BLaER1 (cell line): ENCODE results near the gene TOGARAM2.

Source experiments
- H3K27ac ChIP-seq: shearing (Covaris generic); formaldehyde crosslinking; 2 replicates; pipeline ENCODE4 v1.8.1; 2022
- H3K27me3 ChIP-seq: shearing (Covaris generic); formaldehyde crosslinking; 2 replicates; pipeline ENCODE4 v1.8.1; 2022
- H3K36me3 ChIP-seq: shearing (Covaris generic); formaldehyde crosslinking; 2 replicates; pipeline ENCODE4 v1.8.1; 2022
- H3K4me1 ChIP-seq: shearing (Covaris generic); formaldehyde crosslinking; 2 replicates; pipeline ENCODE4 v1.8.1; 2022
- H3K4me2 ChIP-seq: shearing (Covaris generic); formaldehyde crosslinking; 2 replicates; pipeline ENCODE4 v1.8.1; 2022
- H3K4me3 ChIP-seq: shearing (Covaris generic); formaldehyde crosslinking; 2 replicates; pipeline ENCODE4 v1.8.1; 2022
- H3K9ac ChIP-seq: shearing (Covaris generic); formaldehyde crosslinking; 2 replicates; pipeline ENCODE4 v1.8.1; 2022
- H3K9me3 ChIP-seq: shearing (Covaris generic); formaldehyde crosslinking; 2 replicates; pipeline ENCODE4 v1.8.1; 2022
- H4K20me1 ChIP-seq: shearing (Covaris generic); formaldehyde crosslinking; 2 replicates; pipeline ENCODE4 v1.8.1; 2022
- Cebpa-rat ChIP-seq: shearing (Covaris generic); IDR thresholded peaks from 2 replicates; pipeline ENCODE4 v1.8.1; 2022

The TOGARAM2 gene

GRCh38 chr2:29015701-29016470, 34.8 kb downstream of the TOGARAM2 start:
- Histone ChIP-seq H3K9ac (no peak overlapping the region; the same call in 1 of the 2 replicates), H3K36me3 (no peaks in the 10 kb centered on the region), H3K9me3 (no peaks in the 10 kb centered on the region), H3K4me3 (no peak overlapping the region), H3K27me3 (no peaks in the 10 kb centered on the region), H3K4me2 (peak overlapping the region; percentile 96), H3K27ac (peak overlapping the region; percentile 81), H3K4me1 (peaks cover 71% of the 10 kb centered on the region), H4K20me1 (peaks cover 4% of the 10 kb centered on the region; the same call in 1 of the 2 replicates)
- no peak for TF ChIP-seq Cebpa-rat

GRCh38 chr2:29016504-29016903, 35.4 kb downstream of the TOGARAM2 start:
- peak overlapping the region; percentile 96 for H3K4me2 ChIP-seq
- H3K36me3 ChIP-seq, result no peaks in the 10 kb centered on the region
- H3K27me3 ChIP-seq, result no peaks in the 10 kb centered on the region
- H3K9me3 ChIP-seq, result no peaks in the 10 kb centered on the region
- H3K4me1 ChIP-seq, result peaks cover 71% of the 10 kb centered on the region
- H3K4me3 ChIP-seq, result no peak overlapping the region
- no peak for TF ChIP-seq Cebpa-rat
- peaks cover 4% of the 10 kb centered on the region; the same call in 1 of the 2 replicates for H4K20me1 ChIP-seq
- 0 out of 2 replicates have a peak overlapping the region, but pooled peaks have one; percentile 0 for H3K27ac ChIP-seq
- no peak overlapping the region; the same call in 1 of the 2 replicates for H3K9ac ChIP-seq

- no peak overlapping the region for H3K27ac ChIP-seq
- no peak for TF ChIP-seq Cebpa-rat
- peaks cover 67% of the 10 kb centered on the region for H3K4me1 ChIP-seq
- H3K9ac ChIP-seq, result no peak overlapping the region
- H3K27me3 ChIP-seq, result no peaks in the 10 kb centered on the region
- H4K20me1 ChIP-seq, result no peaks in the 10 kb centered on the region
- no peak overlapping the region for H3K4me3 ChIP-seq
- H3K36me3 ChIP-seq, result no peaks in the 10 kb centered on the region
- no peaks in the 10 kb centered on the region for H3K9me3 ChIP-seq
- no peak overlapping the region for H3K4me2 ChIP-seq
These were observed 36.8 kb downstream of the TOGARAM2 start for GRCh38 chr2:29017716-29018435.

- Histone ChIP-seq H3K4me2 (peak overlapping the region; percentile 57), H4K20me1 (no peaks in the 10 kb centered on the region), H3K27me3 (no peaks in the 10 kb centered on the region), H3K4me3 (no peak overlapping the region), H3K9ac (no peak overlapping the region), H3K9me3 (no peaks in the 10 kb centered on the region), H3K4me1 (peaks cover 27% of the 10 kb centered on the region), H3K27ac (no peak overlapping the region), H3K36me3 (no peaks in the 10 kb centered on the region)
- no peak for TF ChIP-seq Cebpa-rat
These were observed 40.8 kb downstream of the TOGARAM2 start for GRCh38 chr2:29021886-29022285.

- Histone ChIP-seq H3K27me3 (no peaks in the 10 kb centered on the region), H3K4me3 (no peak overlapping the region), H3K4me2 (no peak overlapping the region), H3K9ac (no peak overlapping the region), H3K27ac (no peak overlapping the region), H3K9me3 (no peaks in the 10 kb centered on the region), H3K4me1 (peaks cover 23% of the 10 kb centered on the region), H3K36me3 (no peaks in the 10 kb centered on the region), H4K20me1 (no peaks in the 10 kb centered on the region)
- no peak for TF ChIP-seq Cebpa-rat
These were observed 41.6 kb downstream of the TOGARAM2 start for GRCh38 chr2:29022679-29023078.

GRCh38 chr2:29023188-29023587, 42.1 kb downstream of the TOGARAM2 start:
- Histone ChIP-seq H3K4me1 (peaks cover 23% of the 10 kb centered on the region), H4K20me1 (no peaks in the 10 kb centered on the region), H3K9me3 (no peaks in the 10 kb centered on the region), H3K4me2 (no peak overlapping the region), H3K27ac (no peak overlapping the region), H3K4me3 (no peak overlapping the region), H3K27me3 (no peaks in the 10 kb centered on the region), H3K36me3 (no peaks in the 10 kb centered on the region), H3K9ac (no peak overlapping the region)
- TF ChIP-seq Cebpa-rat, result no peak

- no peak overlapping the region for H3K27ac ChIP-seq
- no peaks in the 10 kb centered on the region for H3K36me3 ChIP-seq
- H3K4me1 ChIP-seq, result peaks cover 23% of the 10 kb centered on the region
- no peak for TF ChIP-seq Cebpa-rat
- H3K4me2 ChIP-seq, result no peak overlapping the region
- H3K4me3 ChIP-seq, result no peak overlapping the region
- no peak overlapping the region for H3K9ac ChIP-seq
- H4K20me1 ChIP-seq, result no peaks in the 10 kb centered on the region
- H3K9me3 ChIP-seq, result no peaks in the 10 kb centered on the region
- H3K27me3 ChIP-seq, result no peaks in the 10 kb centered on the region
These were observed 43.9 kb downstream of the TOGARAM2 start for GRCh38 chr2:29024882-29025430.

GRCh38 chr2:29025711-29026110, 44.6 kb downstream of the TOGARAM2 start:
- no peak for TF ChIP-seq Cebpa-rat
- Histone ChIP-seq H3K27ac (no peak overlapping the region), H3K4me3 (no peak overlapping the region), H3K27me3 (no peaks in the 10 kb centered on the region), H3K4me1 (peaks cover 18% of the 10 kb centered on the region), H3K9ac (no peak overlapping the region), H3K36me3 (no peaks in the 10 kb centered on the region), H4K20me1 (no peaks in the 10 kb centered on the region), H3K9me3 (no peaks in the 10 kb centered on the region), H3K4me2 (no peak overlapping the region)

GRCh38 chr2:29031046-29031445, 49.9 kb downstream of the TOGARAM2 start:
- Histone ChIP-seq H3K27me3 (no peaks in the 10 kb centered on the region), H3K4me1 (peaks cover 5% of the 10 kb centered on the region; the same call in 1 of the 2 replicates), H3K4me2 (no peak overlapping the region), H3K27ac (no peak overlapping the region), H3K4me3 (no peak overlapping the region), H3K9ac (no peak overlapping the region), H3K9me3 (no peaks in the 10 kb centered on the region), H3K36me3 (no peaks in the 10 kb centered on the region), H4K20me1 (no peaks in the 10 kb centered on the region)
- no peak for TF ChIP-seq Cebpa-rat

- peaks cover 5% of the 10 kb centered on the region; the same call in 1 of the 2 replicates for H3K4me1 ChIP-seq
- no peak overlapping the region for H3K4me2 ChIP-seq
- H3K9ac ChIP-seq, result no peak overlapping the region
- no peak for TF ChIP-seq Cebpa-rat
- H3K36me3 ChIP-seq, result no peaks in the 10 kb centered on the region
- H3K27me3 ChIP-seq, result no peaks in the 10 kb centered on the region
- H3K27ac ChIP-seq, result no peak overlapping the region
- no peaks in the 10 kb centered on the region for H3K9me3 ChIP-seq
- no peak overlapping the region for H3K4me3 ChIP-seq
- H4K20me1 ChIP-seq, result no peaks in the 10 kb centered on the region
These were observed 51.1 kb downstream of the TOGARAM2 start for GRCh38 chr2:29032189-29032588.
